ENCODE results near the gene INPP5A.

DNA sequence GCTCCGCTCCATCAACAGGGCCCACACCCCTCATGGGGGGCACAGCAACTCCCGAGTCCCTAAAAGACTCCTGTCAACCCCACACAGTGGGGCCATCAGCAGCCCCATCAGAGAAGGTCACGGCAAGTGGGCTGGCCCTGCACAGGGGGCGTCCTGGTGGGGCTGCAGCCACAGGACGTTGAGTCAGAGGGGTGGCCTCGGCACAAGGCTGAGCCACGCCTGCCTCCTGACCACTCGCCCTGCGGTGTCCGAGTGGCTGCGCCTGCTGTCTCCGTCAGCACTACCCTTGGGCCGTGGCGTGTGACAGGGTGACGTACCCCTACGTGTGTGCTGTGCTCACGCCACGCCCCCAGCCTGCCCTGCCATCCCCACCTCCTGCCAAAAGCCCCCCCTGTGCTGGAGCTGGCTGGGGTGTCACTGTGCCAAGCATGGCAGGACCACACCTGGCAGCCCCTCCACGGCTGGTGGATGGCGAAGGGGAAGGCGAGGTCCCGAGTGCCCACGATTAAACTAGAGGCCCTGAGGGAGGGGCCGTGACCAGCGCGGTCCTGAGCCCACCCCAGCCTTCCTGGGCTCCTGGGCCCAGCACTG lies 274.4 kb downstream of the INPP5A start:
- TF ChIP-seq, protein P1, sequence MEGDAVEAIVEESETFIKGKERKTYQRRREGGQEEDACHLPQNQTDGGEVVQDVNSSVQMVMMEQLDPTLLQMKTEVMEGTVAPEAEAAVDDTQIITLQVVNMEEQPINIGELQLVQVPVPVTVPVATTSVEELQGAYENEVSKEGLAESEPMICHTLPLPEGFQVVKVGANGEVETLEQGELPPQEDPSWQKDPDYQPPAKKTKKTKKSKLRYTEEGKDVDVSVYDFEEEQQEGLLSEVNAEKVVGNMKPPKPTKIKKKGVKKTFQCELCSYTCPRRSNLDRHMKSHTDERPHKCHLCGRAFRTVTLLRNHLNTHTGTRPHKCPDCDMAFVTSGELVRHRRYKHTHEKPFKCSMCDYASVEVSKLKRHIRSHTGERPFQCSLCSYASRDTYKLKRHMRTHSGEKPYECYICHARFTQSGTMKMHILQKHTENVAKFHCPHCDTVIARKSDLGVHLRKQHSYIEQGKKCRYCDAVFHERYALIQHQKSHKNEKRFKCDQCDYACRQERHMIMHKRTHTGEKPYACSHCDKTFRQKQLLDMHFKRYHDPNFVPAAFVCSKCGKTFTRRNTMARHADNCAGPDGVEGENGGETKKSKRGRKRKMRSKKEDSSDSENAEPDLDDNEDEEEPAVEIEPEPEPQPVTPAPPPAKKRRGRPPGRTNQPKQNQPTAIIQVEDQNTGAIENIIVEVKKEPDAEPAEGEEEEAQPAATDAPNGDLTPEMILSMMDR (IDR thresholded peaks at IDR 0.05) = no peak
- TF ChIP-seq POLR2AphosphoS5 (IDR thresholded peaks at IDR 0.05) = no peak
- no peak for TF ChIP-seq POLR2A (IDR thresholded peaks at IDR 0.05)
- TF ChIP-seq EP300 (IDR thresholded peaks at IDR 0.05) = no peak

All from upper lobe of left lung (tissue), 4 donors.